Lower leg skin (tissue), 4 donors: ENCODE results near the gene SLC39A11. TPM values are rescaled to one million over a fixed set of nuclear protein-coding genes. Genes with fewer than 3 reads are reported as not detected.

Source experiments
- DNase-seq, 2 donors: peaks; one replicate each; pipeline ENCODE4 v3.0.0-alpha.2; 2019; ENCODE audit warnings: low spot score in 2 of 2
- H3K4me3 ChIP-seq: fragments of 200-600 bp; sonication (generic); 2 replicates; pipeline ENCODE4 v1.5.1; 2017; ENCODE audit warnings: mild to moderate bottlenecking, low read depth; ENCODE audit not compliant: poor library complexity, severe bottlenecking
- CTCF ChIP-seq, 3 donors: fragments of 450-650 bp; IDR thresholded peaks; one replicate each; pipeline ENCODE4 v1.5.1; 2016; ENCODE audit warnings: antibody characterized with exemption in 3 of 3, mild to moderate bottlenecking in 3 of 3, moderate library complexity in 2 of 3
- POLR2A ChIP-seq, 2 donors: fragments of 450-650 bp; IDR thresholded peaks; one replicate each; pipeline ENCODE4 v1.6.1; 2016 to 2017; ENCODE audit warnings: antibody characterized with exemption in 2 of 2, mild to moderate bottlenecking in 1 of 2, moderate library complexity in 1 of 2
- WGBS, 2 donors: methylation state at CpG; one replicate each; pipeline ENCODE4 v1.1.5; 2018; 5-methylcytosine and 5-hydroxymethylcytosine counted together
- intact Hi-C: fragments of 100-400 bp; cut with DNase I; formaldehyde crosslinking; loops from one replicate; pipeline ENCODE4 v1.15.0; 2023; ENCODE audit warnings: low total_unique reads
- total RNA-seq, 4 donors: library from RNA; depleted of rRNA; stranded (reverse); fragments of >200 nt; gene quantifications; one replicate each; pipeline ENCODE4 v1.1.0, GENCODE V29; 2016

The SLC39A11 gene
- total RNA-seq, 4 donors from 2014 or later, result 41.6 to 59.0 (median 47.1) TPM

DNA sequence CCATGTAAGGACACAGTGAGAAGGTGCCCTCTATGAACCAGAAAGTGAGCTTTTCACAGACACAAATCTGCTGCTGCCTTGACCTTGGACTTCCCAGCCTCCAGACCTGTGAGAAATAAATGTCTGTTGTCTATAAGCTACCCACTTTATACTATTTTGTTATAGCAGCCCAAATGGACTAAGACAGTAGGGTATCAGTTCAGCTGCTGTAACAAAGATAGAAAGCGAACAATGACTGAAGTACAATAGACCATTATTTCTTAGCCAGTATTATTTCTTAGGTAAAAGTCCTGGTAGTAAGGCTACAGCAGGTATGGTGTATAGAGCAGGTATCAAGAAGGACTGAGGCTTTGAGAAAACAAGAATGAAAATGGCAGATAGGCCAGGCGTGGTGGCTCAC lies 117.0 kb downstream of the SLC39A11 start:
- no peak for DNase-seq
- intact Hi-C loops, result no loop called here
- 97 to 98% methylated on average over 2 of the region's 2 CpGs for WGBS, 2 donors
- H3K4me3 ChIP-seq, result no peak overlapping the region
- TF ChIP-seq POLR2A (IDR thresholded peaks at IDR 0.05), result no peak
- TF ChIP-seq CTCF (IDR thresholded peaks at IDR 0.05), result no peak

GRCh38 chr17:72974605-72975232 lies 117.8 kb downstream of the SLC39A11 start:
- TF ChIP-seq CTCF (IDR thresholded peaks at IDR 0.05) (no peak), POLR2A (IDR thresholded peaks at IDR 0.05) (no peak)
- no peak for DNase-seq
- no peak overlapping the region for H3K4me3 ChIP-seq
- intact Hi-C loops, result no loop called here
- WGBS, 2 donors, result 95 to 97% methylated on average over 4 of the region's 4 CpGs

DNA sequence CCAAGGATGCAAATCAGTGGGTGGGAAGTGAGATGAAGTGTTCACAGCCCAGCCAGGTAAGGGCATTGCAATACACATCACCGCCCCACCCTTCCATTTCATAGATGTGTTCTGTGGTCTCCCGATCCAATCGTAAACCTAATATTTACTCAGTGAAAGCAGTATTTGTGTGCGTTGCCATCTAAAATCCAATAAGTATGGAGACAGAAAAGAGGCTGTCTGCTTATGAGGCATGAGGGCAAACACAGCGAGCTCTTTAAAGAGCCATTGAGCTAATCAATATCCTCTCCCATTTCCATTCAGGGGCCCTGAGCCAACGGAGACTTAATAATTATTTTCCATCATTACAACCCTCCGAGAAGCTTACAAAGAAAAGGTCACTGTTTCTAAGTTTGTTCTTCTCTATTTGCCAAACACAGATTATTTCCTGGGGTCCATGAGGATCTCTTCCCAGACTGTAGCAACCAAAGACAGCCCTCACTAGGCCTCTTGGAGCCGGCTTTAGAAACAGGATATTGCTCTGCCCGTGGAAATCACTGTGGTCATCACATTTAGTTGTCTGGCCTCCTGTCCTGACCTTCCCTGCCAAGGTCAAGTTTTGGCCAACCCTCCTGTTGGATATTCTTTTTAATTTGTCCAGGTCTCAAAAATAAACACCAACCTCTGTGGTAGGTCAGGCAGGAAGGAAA lies 120.1 kb downstream of the SLC39A11 start:
- no peak for DNase-seq
- TF ChIP-seq CTCF (IDR thresholded peaks at IDR 0.05) (no peak), POLR2A (IDR thresholded peaks at IDR 0.05) (no peak)
- WGBS, 2 donors, result 91 to 93% methylated on average over 9 of the region's 9 CpGs
- H3K4me3 ChIP-seq, result no peak overlapping the region
- intact Hi-C loops, result no loop called here

GRCh38 chr17:72971226-72971880 lies 121.1 kb downstream of the SLC39A11 start:
- intact Hi-C loops, result no loop called here
- DNase-seq, result no peak
- 82 to 90% methylated on average over 11 of the region's 11 CpGs for WGBS, 2 donors
- no peak for TF ChIP-seq CTCF (IDR thresholded peaks at IDR 0.05)
- no peak for TF ChIP-seq POLR2A (IDR thresholded peaks at IDR 0.05)
- no peak overlapping the region for H3K4me3 ChIP-seq

- H3K4me3 ChIP-seq, result no peak overlapping the region
- no peak for DNase-seq
- TF ChIP-seq CTCF (IDR thresholded peaks at IDR 0.05), result no peak
- WGBS, 2 donors, result 97% methylated on average over 10 of the region's 10 CpGs
- intact Hi-C loops, result no loop called here
Observed at GRCh38 chr17:72970797-72971196, 121.7 kb downstream of the SLC39A11 start.
